ENCODE measurements around the gene TBC1D30.

GRCh38 chr12:64894827-64895475 is 70.5 kb downstream of the TBC1D30 start:
- TF ChIP-seq CTCF (IDR thresholded peaks at IDR 0.05; ENCODE audit: low read depth, low read length) (no peak), EZH2phosphoT487 (IDR thresholded peaks at IDR 0.05; ENCODE audit: low read depth) (no peak)

Data from OCI-LY3 (cell line).